Measurements from ENCODE around the gene PRR29.

- TF ChIP-seq POLR2AphosphoS5 (IDR thresholded peaks at IDR 0.05; ENCODE audit: borderline replicate concordance, low read depth, low read length) (no peak), FOXP2 (optimal IDR thresholded peaks at IDR 0.05; ENCODE audit: control extremely low read depth, extremely low read length, insufficient read depth) (no peak), EZH2 (IDR thresholded peaks at IDR 0.05) (no peak)
Observed at GRCh38 chr17:64016231-64016784, 18.2 kb downstream of the PRR29 start.

All from SK-N-MC (cell line).